ENCODE measurements around the gene GABARAPL2.

DNA sequence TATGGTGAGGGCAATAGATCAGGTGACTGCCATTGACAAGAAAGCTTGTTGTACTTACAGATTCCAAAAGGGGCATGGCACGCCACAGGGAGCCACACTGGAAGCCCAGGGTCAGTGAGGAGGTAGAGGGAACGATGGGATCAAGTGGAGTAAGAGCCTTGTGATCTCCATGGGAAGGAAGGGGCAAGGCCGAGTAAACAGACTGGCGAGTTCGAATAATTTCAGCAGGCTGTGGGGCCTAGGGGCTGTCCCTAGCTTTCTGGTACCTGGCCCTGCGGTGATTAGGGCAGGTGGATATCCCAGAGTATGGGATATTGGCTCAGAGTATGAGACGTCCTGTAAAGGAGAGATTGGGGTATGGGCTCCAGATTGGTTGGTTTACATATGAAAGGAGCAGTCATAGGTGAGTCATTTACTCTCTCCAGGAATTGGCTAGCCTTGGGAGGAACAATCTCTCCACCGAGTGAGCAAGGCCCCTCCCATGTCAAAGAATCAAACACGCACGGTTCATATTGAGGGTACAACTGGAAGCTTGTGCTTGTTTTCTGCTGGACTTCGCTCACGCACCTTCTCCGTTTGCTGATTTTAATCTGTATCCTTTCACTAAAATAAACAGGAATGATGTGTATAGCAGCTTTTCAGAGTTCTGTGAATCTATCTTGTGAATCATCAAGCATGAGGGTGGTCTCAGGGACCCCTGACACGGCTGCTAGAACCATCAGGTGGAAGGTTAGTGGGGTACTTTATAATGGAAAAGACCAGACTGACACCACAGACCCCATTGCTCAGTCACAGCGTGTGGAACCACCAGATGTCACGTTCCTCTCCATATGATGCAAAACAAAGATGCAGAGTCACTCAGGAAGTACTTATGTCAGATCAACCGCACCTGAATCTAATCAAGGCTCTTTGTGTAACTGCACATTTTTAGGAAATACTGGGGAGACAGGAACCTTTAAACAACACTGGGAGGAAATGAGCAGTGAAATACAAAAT, 27.9 kb downstream of the GABARAPL2 start:
- TF ChIP-seq, protein P1, sequence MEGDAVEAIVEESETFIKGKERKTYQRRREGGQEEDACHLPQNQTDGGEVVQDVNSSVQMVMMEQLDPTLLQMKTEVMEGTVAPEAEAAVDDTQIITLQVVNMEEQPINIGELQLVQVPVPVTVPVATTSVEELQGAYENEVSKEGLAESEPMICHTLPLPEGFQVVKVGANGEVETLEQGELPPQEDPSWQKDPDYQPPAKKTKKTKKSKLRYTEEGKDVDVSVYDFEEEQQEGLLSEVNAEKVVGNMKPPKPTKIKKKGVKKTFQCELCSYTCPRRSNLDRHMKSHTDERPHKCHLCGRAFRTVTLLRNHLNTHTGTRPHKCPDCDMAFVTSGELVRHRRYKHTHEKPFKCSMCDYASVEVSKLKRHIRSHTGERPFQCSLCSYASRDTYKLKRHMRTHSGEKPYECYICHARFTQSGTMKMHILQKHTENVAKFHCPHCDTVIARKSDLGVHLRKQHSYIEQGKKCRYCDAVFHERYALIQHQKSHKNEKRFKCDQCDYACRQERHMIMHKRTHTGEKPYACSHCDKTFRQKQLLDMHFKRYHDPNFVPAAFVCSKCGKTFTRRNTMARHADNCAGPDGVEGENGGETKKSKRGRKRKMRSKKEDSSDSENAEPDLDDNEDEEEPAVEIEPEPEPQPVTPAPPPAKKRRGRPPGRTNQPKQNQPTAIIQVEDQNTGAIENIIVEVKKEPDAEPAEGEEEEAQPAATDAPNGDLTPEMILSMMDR (IDR thresholded peaks at IDR 0.05; ENCODE audit: poor library complexity) = no peak
- TF ChIP-seq EZH2phosphoT487 (IDR thresholded peaks at IDR 0.05; ENCODE audit: low read depth, severe bottlenecking, unreplicated experiment) = no peak
